HG03097 (cell line): ENCODE data around the gene NCS1.
"Not testable (repeated sequence)": the region's sequence is repeated elsewhere in the genome, so short reads cannot be mapped to it uniquely, and the experiment has no call there.

ENCODE experiments used
- ATAC-seq: cut with Tn5 transposase; IDR thresholded peaks from one replicate; pipeline ENCODE4 v1.9.1; 2021; ENCODE audit not compliant: unreplicated experiment, low FRiP score

Gene NCS1

DNA sequence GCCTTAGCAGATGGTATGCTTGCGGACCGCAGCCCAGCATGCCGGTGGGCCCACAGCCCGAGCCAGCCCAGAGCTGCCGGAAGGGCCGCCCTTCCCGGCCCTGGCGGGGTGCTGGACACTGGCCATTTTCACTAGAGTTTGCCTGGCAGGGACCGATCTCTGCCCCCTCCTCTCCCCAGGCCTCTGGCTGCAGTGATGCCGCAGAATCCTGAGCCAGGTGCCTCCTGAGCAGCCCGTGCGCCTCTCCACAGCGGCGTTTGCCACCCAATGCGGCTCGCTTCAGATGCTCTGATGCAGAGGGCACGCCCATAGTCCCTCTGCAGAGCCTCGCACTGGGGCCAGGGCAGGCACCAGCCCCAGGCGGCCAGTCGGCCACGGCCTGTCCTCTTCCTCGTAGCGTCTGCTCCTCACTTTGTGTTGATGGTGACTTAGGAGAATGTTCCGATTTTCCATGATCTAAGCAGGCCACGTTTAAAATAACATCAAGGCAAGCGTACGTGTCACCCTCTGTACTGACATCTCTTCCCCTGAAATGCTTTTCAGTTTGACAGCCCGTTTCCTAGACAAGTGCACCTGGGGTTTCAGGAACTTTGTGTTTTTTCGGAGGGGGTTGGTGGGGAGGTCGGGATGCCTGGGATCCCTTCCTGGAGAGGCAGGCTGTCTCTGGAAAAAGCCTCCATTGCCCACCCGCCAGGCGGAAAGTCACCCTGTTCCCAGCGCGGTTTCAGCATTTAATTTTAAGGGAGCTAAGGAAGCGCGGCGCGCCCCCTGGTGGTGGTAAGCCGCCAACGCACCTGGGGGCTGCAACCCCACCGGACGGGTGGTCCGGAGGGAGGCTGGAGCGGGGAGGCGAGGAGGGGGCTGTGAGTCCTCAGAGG is 63.6 kb downstream of the NCS1 start:
- ATAC-seq = no peak

DNA sequence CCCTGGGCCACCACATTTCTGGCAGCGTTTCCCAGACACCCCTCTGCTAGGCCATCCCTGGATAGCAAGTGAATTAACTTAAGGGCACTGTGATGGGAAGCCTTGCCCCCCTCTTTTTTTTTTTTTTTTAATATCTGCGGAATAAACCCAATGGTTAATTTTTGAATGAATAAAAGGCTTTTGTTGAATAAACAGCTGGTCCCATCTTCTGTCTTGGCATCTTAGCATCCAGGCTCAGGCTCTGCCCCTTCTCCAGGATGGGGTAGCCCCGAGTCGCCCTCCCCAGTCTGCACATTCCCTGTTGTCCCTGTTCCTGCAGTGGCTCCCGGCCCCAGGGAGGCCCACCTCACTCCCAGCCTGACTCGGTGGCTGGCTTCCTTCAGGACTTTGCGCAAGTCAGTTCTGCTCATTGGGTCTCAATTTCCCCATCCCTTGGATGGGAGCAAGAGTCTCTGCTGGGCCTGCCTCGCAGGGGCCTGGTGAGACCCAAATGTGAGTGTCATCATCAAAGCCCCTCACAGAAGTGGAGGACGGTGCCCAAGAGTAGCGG is 64.3 kb downstream of the NCS1 start:
- ATAC-seq = no peak

DNA sequence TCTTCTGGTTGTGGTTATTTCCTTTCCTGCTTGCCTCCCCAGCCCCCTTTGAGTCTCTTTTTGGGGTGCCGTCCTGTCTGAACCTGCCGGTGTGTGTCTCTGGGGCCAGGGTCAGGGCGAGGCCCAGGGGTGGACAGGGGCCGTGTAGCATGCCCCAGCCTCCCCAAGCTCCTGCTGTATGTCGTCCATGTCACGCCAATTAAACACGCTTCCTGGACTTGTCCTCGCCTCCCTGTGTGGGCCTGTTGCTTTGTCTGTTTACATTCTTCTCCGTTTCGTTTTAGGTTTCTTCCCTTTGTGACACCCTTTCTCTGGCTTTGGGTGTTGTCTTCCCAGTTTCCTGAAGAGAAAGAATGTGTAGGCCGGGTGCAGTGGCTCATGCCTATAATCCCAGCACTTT is 64.9 kb downstream of the NCS1 start:
- no peak for ATAC-seq

DNA sequence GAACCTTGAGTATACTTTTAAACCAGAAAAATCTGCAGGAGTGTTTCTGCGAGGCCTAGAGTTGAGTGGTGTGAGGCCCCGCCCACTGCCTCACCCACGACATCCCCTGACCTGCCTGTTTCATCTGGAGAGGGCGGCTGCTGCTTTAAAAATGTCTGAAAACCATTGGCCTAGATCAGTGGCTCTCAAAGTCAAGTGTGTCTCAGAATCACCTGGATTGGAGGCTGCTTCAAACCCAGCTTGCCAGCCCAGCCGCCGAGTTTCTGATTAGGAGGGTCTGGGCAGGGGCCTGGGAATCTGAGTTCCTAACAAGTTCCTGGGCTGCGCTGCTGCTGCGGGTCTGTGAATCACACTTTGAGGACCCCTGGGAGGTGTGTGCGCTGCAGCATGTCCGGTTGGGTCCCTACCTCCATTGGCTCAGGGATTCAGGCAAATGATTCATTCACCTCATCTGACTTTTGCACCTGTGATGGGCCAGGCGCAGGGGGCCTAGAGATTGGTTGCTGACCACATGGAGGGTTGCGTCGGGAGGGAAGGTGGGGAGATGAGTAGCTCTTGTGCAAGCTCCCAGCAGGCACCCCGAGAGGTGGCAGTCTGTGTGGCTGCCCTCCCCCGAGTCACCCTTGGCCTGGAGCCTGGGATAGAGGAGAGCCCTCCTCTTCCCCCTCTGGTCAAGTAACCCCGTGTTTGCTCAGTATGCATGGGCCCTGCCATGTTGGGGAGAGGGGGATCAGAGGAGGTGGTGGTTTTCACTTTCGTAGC is 65.7 kb downstream of the NCS1 start:
- ATAC-seq = no peak

DNA sequence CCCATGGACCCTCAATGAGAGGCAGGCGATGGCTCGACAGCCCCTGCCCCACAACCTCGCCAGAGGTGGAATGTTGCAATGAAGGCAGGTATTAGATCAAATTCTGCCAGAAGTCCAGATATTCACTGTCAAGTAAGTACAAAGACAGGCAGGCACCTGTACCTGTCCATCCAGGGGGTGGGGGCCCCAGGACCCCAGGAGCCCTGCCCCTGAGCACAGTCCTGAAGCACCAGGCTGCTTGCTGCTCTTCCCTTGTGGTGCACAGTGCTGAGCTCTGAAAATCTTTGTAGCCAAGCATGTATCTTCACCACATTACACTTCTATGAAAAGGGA is 67.1 kb downstream of the NCS1 start:
- ATAC-seq = no peak

DNA sequence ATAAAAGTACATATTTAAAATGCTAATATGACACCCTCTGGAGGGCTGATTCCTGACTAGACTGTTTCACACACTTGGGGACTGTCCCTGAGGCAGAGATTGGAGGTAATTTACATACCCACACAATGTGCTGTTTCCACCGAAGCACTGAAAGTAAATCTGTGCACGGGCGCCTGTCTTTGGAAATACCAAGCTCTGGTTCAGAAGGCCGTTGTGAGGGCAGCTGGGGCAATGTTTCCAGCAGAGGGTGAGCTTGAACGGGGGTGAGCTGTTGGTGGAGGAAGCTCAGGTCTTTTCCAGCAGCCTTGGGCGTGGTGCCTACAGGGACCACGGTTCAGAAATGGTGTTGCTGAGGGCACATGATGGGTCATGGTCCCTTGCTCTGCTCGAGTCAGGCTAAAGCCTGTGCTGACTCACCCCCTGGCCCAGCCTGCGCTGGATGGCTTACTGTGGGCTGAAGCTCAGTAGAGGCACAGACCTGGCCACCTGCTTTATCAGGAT is 67.6 kb downstream of the NCS1 start:
- no peak for ATAC-seq

DNA sequence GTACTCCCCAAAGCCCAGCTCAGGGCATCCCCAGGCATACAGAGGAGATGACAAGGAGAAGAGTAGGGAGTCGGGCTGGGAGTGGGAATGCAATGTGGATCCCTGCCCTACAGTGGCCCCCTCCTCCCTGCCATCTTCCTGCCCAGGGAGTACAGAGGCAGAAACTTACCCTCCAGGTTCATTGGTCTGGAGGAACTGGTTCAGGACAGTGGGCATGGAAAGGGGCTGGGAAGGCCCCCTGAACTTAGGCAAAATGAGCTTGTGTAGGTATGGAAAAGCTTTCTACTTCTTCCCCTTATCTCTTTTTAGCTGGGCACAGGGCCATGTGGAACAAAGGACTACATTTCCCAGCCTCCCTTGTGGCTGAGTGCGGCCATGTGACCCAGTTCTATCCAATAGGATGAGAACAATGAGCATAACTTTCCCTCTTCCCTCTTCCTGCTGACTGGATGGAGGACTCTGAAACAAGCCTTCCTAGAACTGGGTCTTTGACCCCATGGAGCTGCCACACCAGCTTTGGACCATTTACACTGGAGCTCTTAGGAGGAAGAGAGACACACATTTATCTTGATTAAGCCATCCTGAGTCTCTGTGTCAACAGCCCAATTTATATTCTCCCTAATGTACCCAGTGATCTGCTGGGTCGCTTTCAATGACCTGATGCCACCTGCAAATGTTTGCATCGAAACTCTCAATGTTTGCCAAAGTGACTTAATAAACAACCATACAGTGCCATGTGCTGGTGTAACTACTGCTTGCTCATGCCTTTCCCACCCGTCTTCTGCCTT is 68.4 kb downstream of the NCS1 start:
- ATAC-seq = no peak

DNA sequence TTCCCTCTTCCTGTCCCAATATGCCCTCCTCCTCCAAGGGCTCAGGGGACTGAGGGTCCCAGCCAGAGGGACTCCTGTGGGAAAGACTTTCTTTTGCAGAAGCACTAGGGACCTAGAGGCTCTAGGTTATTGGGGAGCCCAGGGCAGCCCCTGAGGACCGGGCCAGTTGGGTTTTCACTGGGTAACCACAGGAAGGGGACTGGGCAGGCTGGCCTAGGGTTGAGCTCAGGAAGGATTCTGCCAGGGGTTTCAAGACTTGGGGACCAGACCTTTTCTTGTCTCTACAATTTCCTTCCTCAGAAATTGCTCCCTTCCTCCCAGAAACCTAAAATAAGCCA is 69.0 kb downstream of the NCS1 start:
- ATAC-seq = no peak

DNA sequence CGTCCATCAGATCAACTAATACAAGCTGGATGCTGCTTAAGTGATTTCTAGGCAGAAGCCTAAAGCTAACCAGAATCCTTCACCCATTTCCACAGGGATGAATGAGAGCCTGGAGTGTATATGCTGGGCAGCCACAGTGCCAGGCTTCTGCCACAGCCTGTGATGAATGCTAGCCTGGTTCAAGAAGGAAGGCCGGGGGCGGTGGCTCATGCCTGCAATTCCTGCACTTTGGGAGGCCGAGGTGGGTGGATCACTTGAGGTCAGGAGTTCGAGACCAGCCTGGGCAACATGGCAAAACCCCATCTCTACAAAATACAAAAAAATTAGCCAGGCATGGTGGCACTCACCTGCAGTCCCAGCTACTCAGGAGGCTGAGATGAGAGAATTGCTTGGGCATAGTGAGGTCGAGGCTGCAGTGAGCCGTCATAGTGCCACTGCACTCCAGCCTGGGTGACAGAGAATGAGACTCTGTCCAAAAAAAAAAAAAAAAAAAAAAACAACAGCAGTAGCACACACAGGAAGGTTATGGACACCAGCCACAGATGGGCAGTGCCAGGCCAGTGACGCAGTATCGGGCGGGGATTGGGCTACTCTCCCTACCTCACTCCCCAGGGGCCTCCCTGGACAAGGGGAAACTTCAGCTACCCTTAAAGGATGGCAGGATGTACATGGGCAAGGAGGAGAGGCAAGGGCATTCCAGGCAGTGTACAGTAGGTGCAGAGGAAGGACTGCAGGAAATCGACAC is 70.2 kb downstream of the NCS1 start:
- no peak for ATAC-seq

DNA sequence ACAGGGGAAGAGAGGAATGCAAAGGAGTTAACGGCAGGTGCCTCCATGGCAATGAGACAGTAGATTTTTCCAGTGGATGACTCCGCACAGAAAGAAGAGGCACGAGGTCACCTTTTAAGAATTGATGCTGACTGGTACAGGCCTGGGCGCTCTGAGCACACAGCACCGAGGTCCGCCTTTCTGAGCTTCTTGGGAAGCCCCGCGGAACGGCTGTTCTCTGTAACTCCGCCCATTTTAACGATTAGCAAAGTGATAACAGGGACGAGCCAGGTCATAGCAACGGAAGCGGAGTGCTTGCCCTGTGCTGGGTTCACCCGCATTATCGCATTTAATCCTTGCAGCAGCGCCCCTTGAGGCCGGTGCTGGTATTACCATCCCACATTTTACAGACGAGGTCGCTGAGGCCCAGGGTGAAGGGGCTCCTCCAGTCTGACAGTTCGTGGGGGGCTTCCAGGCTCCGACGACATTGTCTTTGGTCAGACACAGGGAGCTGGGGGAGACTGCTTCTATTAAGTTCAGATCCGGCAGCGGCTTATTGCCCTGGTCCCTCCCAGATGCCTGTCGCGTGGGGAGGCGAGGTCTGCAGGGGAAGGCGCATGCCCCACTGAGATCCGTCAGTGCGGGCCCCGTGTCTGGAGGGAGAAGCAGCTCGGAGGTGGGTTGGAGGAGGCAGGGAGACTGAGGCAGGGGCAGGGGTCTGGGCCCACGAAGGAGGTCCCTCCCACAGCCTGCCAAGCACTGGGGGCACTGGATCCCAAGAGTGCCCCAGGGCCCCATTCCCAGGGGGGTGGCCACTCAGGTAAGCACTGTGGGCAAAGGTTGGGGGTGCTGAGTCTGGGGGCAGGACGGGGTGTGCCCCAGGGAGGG is 71.0 kb downstream of the NCS1 start:
- no peak for ATAC-seq

DNA sequence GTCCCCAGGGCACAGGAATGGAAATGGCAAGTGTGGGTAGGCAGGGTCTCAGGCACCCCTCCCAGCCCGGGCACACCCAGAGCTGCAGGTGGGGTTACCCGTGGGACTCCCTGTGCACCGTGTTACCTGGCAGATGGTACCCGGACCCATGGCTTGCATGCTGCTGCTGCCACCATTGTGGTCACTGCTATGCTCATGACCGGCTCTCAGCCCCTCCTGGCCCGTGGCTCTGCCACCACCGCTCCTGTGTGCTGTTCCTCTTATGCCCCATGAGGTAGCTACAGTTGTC is 71.6 kb downstream of the NCS1 start:
- ATAC-seq = no peak

DNA sequence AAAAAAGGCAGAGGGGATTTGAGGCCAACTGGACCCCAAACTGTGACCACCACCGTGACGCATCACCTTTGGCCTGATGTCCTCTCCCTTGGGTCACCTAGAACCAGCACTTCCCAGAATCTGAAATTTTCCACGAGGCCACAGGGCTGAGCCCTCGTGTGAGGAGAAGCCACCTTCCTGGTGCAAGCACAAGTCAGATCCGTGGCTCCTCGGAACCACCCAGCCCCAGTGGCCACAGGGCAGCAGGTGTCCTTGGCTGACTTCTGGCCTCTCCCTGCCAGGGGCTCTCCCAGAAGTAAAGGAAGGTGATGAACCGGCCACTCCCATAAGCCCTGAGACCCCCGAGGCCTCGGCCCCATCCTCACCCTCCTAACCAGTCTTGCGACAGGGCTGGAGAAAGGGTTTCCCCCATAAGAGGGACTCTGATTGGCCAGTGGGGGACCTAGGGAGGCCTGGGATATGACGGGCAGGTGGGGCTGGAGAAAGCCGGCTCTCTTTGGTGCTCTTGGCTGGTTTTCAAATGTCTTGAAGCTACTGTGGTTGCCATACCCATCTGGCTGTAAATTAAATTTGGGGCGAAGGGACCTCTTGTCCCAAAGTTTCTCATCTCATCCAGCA is 72.5 kb downstream of the NCS1 start:
- no peak for ATAC-seq

DNA sequence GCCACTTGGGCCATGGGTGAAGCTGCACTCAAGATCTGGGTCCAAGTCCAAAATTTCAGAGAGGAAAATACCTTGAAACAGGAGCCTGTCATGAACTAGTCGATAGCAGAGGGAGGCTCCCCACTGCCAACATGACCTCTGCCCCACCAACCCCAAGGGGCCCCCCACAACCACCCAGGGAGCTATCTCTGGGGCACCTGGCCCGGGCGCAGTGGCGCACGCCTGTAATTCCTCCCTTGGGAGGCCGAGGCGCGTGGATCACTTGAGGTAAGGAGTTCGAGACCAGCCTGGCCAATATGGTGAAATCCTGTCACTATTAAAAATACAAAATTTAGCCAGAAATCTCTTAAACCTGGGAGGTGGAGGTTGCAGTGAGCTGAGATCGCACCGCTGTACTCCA is 73.3 kb downstream of the NCS1 start:
- ATAC-seq = no peak

DNA sequence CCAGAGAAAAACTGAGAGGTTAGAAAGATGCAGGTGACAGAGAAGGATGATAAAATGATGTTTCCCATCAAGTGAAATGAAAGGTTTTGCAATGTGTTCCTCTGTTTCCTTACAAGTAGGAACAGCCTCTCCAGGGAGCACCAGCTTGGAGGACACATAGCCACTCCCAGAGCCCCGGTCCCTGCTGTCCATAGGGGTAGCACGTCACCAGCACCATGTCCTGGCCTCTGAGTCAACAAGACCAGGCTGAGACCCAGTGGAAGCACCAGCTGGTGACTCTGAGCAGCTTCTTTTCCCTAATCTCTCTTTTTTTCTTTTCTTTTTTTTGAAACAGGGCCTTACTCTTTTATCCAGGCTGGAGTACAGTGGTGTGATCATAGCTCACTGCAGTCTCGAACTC is 73.9 kb downstream of the NCS1 start:
- no peak for ATAC-seq

DNA sequence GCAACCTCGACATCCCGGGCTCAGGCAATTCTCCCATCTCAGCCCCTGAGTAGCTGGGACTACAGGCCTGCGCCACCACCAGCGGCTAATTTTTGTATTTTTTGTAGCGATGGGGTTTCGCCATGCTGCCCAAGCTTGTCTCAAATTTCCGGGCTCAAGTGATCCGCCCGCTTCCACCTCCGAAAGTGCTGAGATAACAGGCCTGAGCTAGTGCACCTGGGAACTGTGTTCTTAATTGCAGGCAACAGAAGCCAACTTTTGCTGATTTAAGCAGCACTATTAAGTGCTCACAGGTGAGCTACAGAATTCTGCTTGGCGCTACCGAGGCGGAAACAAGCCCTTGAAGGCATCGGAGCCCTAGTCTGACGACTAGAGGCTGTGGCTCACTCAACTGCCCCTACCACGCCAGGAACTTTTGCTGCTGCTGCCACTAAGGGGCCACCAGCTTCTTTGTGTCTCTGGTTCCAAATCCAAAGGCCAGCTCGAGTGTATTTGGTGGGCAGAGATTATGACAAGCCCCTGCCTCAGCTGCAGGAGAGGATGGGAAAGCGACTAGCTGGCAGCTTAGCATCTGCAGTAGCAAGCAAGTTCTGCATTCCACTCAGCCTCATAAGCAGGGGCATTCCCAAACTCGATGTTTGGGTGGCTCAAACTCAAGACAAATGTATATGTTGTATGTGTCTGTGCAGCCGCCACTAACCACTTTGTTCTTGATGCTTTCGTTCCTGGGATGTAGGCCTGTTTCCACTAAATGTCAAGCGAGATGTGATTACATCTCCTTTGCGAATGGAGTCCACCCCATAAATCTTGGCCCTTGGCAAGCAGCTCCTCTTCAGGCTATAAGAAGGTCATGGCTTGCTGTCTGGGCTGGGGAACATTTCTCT is 82.8 kb downstream of the NCS1 start:
- no peak for ATAC-seq

DNA sequence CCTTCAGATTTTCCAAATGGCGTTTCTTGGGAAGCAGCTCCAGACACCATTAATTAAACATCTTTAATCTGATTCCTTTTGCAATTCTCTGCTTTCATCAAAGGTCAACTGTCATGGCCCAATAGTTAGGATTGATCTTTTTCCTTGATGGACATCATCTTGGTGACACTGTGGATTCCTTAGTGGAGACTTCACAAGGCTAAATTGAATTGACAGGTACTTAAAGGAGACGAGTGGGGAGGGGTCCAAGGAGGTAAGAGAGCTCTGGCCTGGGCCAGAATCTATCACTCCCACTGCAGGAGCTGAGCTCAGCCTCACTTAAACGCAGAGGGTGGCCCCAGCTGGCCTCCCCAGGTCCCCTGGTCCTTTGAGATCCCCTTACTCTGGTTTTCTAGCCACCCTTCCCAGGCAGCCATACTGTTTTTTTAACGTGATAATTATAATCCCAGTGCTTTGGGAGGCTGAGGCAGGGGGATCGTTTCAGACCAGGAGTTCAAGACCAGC is 83.5 kb downstream of the NCS1 start:
- no peak for ATAC-seq

DNA sequence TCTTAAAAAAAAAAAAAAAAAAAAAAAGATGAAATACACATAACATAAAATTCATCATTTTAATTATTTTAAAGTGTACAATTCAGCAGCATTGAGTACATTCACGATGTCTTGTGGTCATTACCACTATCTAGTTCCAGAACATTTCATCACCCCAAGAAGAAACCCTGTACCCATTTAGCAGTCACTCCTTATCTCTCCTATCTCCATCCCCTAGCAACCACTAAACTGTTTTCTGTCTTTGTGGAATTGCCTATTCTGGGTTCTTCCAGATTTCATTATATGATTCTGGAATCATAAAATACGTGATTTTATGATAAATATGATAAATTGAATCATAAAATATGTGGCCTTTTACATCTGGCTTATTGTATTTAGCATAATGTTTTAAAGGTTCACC is 84.4 kb downstream of the NCS1 start:
- no peak for ATAC-seq

DNA sequence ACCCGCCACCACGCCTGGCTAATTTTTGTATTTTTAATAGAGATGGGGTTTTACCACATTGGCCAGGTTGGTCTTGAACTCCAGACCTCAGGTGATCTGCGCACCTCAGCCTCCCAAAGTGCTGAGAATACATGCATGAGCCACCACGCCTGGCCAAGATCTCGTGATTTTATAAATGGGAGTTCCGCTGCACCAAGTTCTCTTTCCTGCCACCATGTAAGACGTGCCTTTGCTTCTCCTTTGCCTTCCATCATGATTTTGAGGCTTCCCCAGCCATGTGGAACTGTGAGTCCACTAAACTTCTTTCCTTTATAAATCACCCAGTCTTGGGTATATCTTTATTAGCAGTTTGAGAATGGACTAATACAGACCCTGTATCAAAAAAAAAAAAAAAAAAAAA is 85.9 kb downstream of the NCS1 start:
- not testable (repeated sequence) for ATAC-seq
